Neural crest cell (in vitro differentiated cells): ENCODE measurements around the gene ASB3. TPM values are rescaled to one million over a fixed set of nuclear protein-coding genes. Genes with fewer than 3 reads are reported as not detected.

Source experiments
- DNase-seq: peaks from one replicate; pipeline ENCODE4 v3.0.0; 2021; ENCODE audit warnings: low read depth, mixed read lengths, low spot score
- H3K27ac Mint-ChIP-seq: one replicate; pipeline ENCODE4 v1.8.0; 2021; ENCODE audit warnings: mild to moderate bottlenecking, mixed read lengths; ENCODE audit not compliant: unreplicated experiment
- H3K27me3 Mint-ChIP-seq: 2 replicates; pipeline ENCODE4 v1.8.0; 2021; ENCODE audit warnings: low read depth, mild to moderate bottlenecking, mixed read lengths
- H3K36me3 Mint-ChIP-seq: 2 replicates; pipeline ENCODE4 v1.8.0; 2021; ENCODE audit warnings: low read depth, mild to moderate bottlenecking, mixed read lengths
- H3K4me1 Mint-ChIP-seq: 2 replicates; pipeline ENCODE4 v1.8.0; 2021; ENCODE audit warnings: mixed read lengths
- H3K4me3 Mint-ChIP-seq: one replicate; pipeline ENCODE4 v1.8.0; 2021; ENCODE audit warnings: mild to moderate bottlenecking, mixed read lengths
- H3K9me3 Mint-ChIP-seq: 2 replicates; pipeline ENCODE4 v1.8.0; 2021; ENCODE audit warnings: mixed read lengths
- total RNA-seq: library from RNA; stranded (reverse); gene quantifications from 2 replicates; pipeline ENCODE4 v1.2.1, GENCODE V29; 2021
- TF ChIP-seq, protein P1 (sequence below): fragments of 200-600 bp; sonication (generic); conservative IDR thresholded peaks from 2 replicates; pipeline ENCODE4 v1.5.0; 2021; ENCODE audit warnings: antibody characterized with exemption, mild to moderate bottlenecking

Gene ASB3
- total RNA-seq, 1 donor from 2014 or later, result 36.8 TPM

DNA sequence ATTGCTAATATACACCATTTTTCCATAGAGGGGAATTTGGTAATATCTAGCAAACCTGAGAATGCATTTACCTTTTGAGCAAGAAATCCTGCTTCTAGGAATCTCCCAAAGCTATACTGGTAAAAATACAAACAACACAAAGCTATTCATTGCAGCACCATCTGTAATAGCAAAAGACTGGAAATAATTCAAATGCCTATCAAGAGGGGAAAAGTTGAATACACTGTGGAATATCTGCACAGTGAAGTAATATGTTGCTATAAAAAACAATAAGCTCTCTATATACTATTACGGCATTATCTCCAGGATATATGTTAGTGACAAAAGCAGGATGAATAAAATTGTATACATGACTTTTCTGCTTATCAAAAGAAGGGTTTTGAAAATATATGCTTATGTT, 131.5 kb downstream of the ASB3 start:
- peaks cover 13% of the 10 kb centered on the region for H3K36me3 Mint-ChIP-seq
- H3K4me3 Mint-ChIP-seq, result no peak overlapping the region
- TF ChIP-seq, protein P1, sequence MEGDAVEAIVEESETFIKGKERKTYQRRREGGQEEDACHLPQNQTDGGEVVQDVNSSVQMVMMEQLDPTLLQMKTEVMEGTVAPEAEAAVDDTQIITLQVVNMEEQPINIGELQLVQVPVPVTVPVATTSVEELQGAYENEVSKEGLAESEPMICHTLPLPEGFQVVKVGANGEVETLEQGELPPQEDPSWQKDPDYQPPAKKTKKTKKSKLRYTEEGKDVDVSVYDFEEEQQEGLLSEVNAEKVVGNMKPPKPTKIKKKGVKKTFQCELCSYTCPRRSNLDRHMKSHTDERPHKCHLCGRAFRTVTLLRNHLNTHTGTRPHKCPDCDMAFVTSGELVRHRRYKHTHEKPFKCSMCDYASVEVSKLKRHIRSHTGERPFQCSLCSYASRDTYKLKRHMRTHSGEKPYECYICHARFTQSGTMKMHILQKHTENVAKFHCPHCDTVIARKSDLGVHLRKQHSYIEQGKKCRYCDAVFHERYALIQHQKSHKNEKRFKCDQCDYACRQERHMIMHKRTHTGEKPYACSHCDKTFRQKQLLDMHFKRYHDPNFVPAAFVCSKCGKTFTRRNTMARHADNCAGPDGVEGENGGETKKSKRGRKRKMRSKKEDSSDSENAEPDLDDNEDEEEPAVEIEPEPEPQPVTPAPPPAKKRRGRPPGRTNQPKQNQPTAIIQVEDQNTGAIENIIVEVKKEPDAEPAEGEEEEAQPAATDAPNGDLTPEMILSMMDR, result no peak
- H3K27ac Mint-ChIP-seq, result no peak overlapping the region
- no peak for DNase-seq
- peaks cover 7% of the 10 kb centered on the region for H3K4me1 Mint-ChIP-seq
- no peaks in the 10 kb centered on the region for H3K27me3 Mint-ChIP-seq
- peaks cover 6% of the 10 kb centered on the region for H3K9me3 Mint-ChIP-seq

GRCh38 chr2:53654396-53654795, 132.4 kb downstream of the ASB3 start:
- TF ChIP-seq, protein P1, result no peak
- H3K27me3 Mint-ChIP-seq, result no peaks in the 10 kb centered on the region
- peaks cover 6% of the 10 kb centered on the region for H3K9me3 Mint-ChIP-seq
- no peak overlapping the region for H3K27ac Mint-ChIP-seq
- peaks cover 9% of the 10 kb centered on the region for H3K36me3 Mint-ChIP-seq
- no peak for DNase-seq
- no peak overlapping the region for H3K4me3 Mint-ChIP-seq
- H3K4me1 Mint-ChIP-seq, result peaks cover 7% of the 10 kb centered on the region

DNA sequence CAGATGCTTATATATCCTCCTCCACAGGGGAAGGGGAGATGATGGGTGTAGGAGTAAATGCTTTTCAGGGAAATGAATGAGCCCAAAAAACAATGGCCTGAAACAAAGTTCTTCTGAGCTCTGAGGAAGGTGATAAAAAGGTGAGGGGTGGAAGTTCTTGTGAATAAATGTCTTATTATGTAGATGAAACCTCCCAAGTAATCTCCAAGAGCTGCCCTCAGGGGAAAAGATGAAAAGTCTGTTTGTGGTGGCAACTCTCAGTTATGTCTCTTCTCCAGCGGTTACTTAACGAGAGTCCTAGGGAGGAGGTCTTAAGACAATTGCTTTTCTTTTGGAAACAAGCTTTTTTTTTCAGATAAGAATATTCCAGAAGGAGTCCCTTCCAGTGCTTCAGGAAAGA, 134.6 kb downstream of the ASB3 start:
- Mint-ChIP-seq H3K9me3 (peaks cover 6% of the 10 kb centered on the region), H3K36me3 (peaks cover 4% of the 10 kb centered on the region), H3K4me1 (peaks cover 7% of the 10 kb centered on the region), H3K4me3 (no peak overlapping the region), H3K27ac (no peak overlapping the region), H3K27me3 (no peaks in the 10 kb centered on the region)
- TF ChIP-seq, protein P1, result no peak
- DNase-seq, result no peak

DNA sequence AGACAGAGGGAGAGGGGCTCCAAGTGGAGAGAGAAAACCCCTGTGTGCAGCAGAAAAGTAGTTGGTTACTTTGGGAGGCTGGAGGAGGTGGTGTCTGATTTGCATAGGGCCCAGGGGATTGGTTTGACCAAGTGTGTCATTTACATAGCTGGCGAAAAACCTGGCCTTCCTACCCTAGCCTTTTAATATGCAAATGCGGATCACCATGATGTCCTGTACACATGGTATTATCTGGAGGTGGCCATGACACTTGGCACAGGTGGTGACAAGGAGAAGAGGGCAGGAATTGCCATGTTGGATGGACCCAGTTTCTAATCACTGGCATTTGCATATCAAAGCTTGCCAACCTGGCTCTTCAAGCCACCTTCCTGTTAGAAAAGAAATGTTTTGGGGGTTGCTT, 140.0 kb downstream of the ASB3 start:
- H3K36me3 Mint-ChIP-seq, result peaks cover under 1% of the 10 kb centered on the region
- H3K4me1 Mint-ChIP-seq, result peaks cover 6% of the 10 kb centered on the region
- H3K27ac Mint-ChIP-seq, result no peak overlapping the region
- H3K27me3 Mint-ChIP-seq, result no peaks in the 10 kb centered on the region
- TF ChIP-seq, protein P1, result no peak
- DNase-seq, result no peak
- no peak overlapping the region for H3K4me3 Mint-ChIP-seq
- H3K9me3 Mint-ChIP-seq, result peaks cover 3% of the 10 kb centered on the region

DNA sequence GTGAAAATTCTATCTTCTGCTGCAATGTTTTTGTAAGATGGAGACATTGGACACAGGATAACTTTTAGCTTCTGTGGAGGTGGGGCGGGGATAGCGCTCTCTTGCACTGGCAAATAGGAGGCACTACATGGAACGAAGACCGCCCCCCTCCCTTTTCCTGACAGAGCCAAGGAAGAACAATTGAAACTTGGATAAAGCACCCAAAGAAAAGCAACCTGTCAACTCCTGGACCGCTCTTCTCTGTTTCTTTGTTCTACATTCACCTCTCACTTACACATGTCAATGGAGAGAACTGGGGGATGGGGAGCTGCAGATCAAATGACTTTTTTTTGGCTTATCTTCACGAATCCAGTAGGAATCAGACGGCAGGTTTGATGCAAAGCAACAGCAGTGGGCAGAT, 145.5 kb downstream of the ASB3 start:
- peaks cover 3% of the 10 kb centered on the region for H3K9me3 Mint-ChIP-seq
- H3K27ac Mint-ChIP-seq, result no peak overlapping the region
- H3K27me3 Mint-ChIP-seq, result no peaks in the 10 kb centered on the region
- H3K4me1 Mint-ChIP-seq, result peaks cover 19% of the 10 kb centered on the region
- no peak for DNase-seq
- no peaks in the 10 kb centered on the region for H3K36me3 Mint-ChIP-seq
- TF ChIP-seq, protein P1, result no peak
- no peak overlapping the region for H3K4me3 Mint-ChIP-seq

DNA sequence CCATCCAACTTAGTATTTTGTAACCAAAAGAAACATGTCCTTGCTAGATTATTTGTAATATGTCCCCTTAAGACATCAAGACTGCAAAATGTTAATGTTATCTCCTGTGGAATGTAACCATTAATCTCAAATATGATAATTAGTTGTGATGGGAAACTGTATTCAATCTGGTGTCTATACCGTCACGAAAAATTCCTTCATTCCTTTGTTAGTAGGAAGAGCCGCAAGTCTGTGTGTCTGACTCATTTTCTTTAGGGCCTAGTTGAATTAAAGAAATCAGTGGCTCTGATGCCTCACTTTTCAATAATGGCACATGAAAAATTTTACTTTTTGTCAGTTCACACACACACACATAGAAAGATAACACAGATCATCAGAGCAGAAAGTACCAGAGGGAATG, 146.3 kb downstream of the ASB3 start:
- no peak for DNase-seq
- Mint-ChIP-seq H3K36me3 (no peaks in the 10 kb centered on the region), H3K4me3 (no peak overlapping the region), H3K4me1 (peaks cover 19% of the 10 kb centered on the region), H3K9me3 (peaks cover 3% of the 10 kb centered on the region), H3K27me3 (no peaks in the 10 kb centered on the region), H3K27ac (no peak overlapping the region)
- TF ChIP-seq, protein P1, result no peak
